ENCODE results near the gene ROR2.

Gene ROR2

DNA sequence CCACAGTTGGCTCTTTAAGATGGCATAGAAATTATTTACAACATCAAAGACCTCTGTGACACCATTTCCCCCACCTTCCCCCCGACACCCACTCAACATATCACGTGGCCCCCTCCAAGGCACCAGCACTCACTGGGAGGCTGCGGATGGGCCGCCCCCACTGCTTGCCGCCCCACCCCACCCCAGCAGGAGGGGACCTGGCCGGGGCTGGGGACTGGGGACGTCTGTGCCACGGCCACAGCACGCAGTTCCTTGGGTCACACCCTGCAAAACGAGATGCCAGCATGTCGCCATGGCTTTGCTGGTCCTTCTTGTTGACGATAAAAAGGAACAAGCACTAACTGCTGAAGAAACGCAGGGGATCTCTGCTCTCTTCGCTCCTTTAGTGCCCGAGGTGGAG is 269.0 kb downstream of the ROR2 start:
- Histone ChIP-seq H3K27me3 (ENCODE audit: low read depth) (no peaks in the 10 kb centered on the region), H3K36me3 (replicated peaks) (no peaks in the 10 kb centered on the region), H3K4me1 (peaks cover 12% of the 10 kb centered on the region), H3K4me3 (no peak overlapping the region), H3K9me3 (no peaks in the 10 kb centered on the region)
- no peak for DNase-seq (ENCODE audit: low spot score in 2 of 2)
- in situ Hi-C loops (cut with MboI; ENCODE audit: low sequenced_read_pairs), result loop anchor here (5.0 to 10.0 kb wide), 2 partner anchors 256 to 764 kb away; partner anchors contain the start of gene NFIL3

DNA sequence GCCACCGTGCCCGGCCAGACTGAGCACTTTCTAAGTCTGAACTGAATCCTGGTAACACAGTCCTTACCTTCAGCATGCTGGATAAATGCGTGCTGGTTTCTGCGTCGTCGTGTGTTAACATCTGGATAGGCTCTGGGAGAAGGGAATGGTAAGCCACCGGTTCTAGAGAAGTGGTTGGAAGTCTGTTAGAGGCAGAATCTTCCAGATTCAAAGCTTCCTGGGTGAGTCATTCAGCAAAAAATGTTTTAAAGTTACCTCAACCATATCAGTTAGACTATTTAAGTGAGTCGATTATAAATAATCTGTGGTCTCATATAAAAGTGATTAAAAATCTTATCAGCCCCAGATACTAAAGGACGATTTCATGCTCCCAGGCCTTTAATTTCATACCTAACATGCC is 269.9 kb downstream of the ROR2 start:
- in situ Hi-C loops (cut with MboI; ENCODE audit: low sequenced_read_pairs), result loop anchor here (5.0 to 10.0 kb wide), 2 partner anchors 255 to 763 kb away; partner anchors contain the start of gene NFIL3
- Histone ChIP-seq H3K9me3 (no peaks in the 10 kb centered on the region), H3K4me1 (peaks cover 12% of the 10 kb centered on the region), H3K27me3 (ENCODE audit: low read depth) (no peaks in the 10 kb centered on the region), H3K36me3 (replicated peaks) (no peaks in the 10 kb centered on the region), H3K4me3 (no peak overlapping the region)
- DNase-seq (ENCODE audit: low spot score in 2 of 2), result no peak

DNA sequence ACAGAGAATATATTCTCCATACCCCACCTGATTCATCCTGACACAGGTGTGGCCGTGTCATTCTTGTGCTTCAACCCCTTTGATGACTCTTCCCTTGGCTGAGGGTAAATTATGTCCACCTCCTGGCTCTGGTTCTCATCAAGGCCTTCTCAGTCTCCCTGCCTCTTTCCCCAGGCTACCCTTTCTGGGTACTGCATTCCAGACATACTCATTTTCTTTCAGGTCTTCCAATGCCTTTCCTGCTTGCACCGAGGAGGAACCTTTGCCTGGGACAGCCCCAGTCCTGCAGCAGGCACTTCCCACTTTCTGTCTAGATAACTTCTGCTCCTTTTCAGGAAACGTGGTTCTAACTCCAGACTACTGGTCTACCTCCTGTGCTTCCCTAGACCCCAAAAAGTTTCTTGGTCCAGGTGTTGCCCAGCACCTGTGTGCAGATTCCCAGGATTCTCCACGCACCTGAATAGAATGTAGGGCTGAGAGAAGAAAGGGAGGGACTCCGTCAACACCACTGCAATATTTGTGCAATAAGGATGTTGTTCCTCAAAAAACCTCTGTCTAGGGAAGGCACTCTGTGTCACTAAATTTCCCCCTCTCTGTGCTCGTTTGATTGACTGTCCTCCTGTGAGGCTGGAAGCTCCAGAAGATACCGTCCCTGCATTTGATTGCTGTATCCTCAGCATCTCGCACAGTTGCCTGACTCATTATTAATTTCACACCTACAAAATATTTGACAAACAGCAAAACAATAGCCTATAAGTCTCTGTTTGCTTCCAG is 271.0 kb downstream of the ROR2 start:
- no peaks in the 10 kb centered on the region for H3K9me3 ChIP-seq
- no peak for DNase-seq (ENCODE audit: low spot score in 2 of 2)
- H3K27me3 ChIP-seq (ENCODE audit: low read depth), result no peaks in the 10 kb centered on the region
- H3K36me3 ChIP-seq (replicated peaks), result no peaks in the 10 kb centered on the region
- H3K4me1 ChIP-seq, result peaks cover 12% of the 10 kb centered on the region
- no peak overlapping the region for H3K4me3 ChIP-seq
- in situ Hi-C loops (cut with MboI; ENCODE audit: low sequenced_read_pairs), result no loop called here

DNA sequence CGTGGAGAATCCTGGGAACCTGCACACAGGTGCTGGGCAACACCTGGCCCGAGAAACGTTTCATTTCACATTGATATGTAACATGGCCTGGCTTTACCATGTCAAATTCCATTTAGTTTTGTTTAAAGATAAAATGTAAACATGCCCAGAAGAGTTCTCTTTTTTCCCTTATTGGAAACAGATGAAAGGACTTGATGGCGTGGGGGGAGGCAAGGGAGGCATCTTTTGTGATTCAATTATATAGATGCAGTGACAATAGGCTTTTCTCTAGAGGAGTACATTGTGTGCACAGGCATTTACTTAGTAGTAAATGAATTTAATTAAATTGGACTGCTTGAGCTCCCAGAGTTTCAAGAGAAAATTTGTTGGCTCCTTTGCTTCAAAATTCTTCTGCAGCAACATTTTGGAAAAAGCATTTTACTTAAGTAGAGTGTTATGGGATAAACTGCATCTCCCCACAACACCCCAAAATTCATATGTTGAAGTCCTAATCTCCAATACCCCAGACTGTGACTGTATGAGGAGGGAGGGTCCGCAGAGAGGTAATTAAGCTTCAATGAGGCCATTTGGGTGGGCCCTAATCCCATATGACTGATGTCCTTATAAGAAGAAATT is 272.1 kb downstream of the ROR2 start:
- DNase-seq (ENCODE audit: low spot score in 2 of 2), result peak; percentile 63 to 82
- H3K27me3 ChIP-seq (ENCODE audit: low read depth), result no peaks in the 10 kb centered on the region
- in situ Hi-C loops (cut with MboI; ENCODE audit: low sequenced_read_pairs), result no loop called here

DNA sequence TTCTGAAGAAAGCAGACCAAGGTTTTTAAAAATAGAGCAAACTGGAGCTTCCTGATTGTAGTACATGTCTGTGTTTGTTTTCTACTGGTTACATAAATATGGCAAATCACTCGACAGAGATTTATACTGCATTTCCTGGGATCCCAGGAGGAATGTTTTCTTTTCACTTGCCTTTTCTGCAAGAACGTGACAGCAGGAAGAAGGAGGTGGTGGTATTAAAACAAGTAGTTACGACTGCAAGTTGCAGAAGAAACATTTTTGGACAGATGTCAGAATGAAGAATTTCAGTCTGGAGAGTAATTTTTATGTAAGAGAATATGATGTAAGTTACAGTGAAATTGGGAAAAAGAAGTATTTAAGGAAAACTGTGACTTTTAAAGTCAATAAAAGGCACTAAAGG is 272.7 kb downstream of the ROR2 start:
- no peak for DNase-seq (ENCODE audit: low spot score in 2 of 2)
- in situ Hi-C loops (cut with MboI; ENCODE audit: low sequenced_read_pairs), result no loop called here
- H3K4me3 ChIP-seq, result no peak overlapping the region
- H3K27me3 ChIP-seq (ENCODE audit: low read depth), result no peaks in the 10 kb centered on the region
- H3K4me1 ChIP-seq, result peaks cover 12% of the 10 kb centered on the region
- H3K36me3 ChIP-seq (replicated peaks), result no peaks in the 10 kb centered on the region
- no peaks in the 10 kb centered on the region for H3K9me3 ChIP-seq

More for the DNA sequence above, 272.1 kb downstream of the ROR2 start:
- H3K36me3 ChIP-seq (replicated peaks), result no peaks in the 10 kb centered on the region
- H3K9me3 ChIP-seq, result no peaks in the 10 kb centered on the region
- H3K4me1 ChIP-seq, result peaks cover 12% of the 10 kb centered on the region
- no peak overlapping the region for H3K4me3 ChIP-seq

DNA sequence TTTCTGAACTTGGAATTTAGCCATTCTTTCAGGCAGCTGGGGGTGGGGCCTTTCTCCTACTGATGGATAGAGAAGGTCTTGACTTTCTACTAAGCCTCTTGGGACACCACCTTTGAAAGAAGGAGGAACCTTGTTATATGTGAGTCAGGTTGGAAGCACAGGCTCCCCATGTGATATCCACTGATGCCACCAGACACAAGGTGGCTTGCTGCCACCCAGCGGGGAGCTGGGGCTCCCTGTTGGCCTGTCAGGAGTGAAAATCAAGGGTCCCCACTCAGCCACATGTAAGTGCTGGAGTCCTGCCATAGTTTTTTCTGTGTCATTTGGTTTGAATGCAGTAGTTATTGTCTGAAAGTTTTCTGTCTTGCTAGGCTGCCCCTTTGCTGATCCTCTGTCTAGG is 274.0 kb downstream of the ROR2 start:
- in situ Hi-C loops (cut with MboI; ENCODE audit: low sequenced_read_pairs), result no loop called here
- Histone ChIP-seq H3K36me3 (replicated peaks) (no peaks in the 10 kb centered on the region), H3K27me3 (ENCODE audit: low read depth) (no peaks in the 10 kb centered on the region), H3K4me3 (no peak overlapping the region), H3K9me3 (no peaks in the 10 kb centered on the region), H3K4me1 (peaks cover 12% of the 10 kb centered on the region)
- DNase-seq (ENCODE audit: low spot score in 2 of 2), result peak; percentile 15 to 44

DNA sequence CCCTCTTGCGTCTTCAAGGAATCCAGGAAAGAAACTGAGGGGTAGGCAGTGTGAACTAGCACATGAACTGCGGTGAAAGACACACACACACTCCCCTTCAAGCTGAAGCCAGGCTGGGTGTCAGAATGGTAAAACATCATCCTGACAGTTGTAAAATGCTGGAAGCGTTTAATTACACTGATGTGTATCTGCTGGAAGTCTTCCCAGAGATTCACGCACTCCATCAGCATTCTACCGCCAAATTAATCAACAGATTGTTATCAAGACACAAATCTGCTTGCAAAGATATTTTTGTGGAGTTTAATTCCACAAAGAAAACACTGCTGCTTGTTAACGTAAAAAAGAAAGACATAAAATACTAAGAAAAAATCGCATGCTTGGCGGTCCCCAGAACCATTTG is 285.4 kb downstream of the ROR2 start:
- H3K27me3 ChIP-seq (ENCODE audit: low read depth), result no peaks in the 10 kb centered on the region
- no peak overlapping the region for H3K4me3 ChIP-seq
- in situ Hi-C loops (cut with MboI; ENCODE audit: low sequenced_read_pairs), result no loop called here
- no peaks in the 10 kb centered on the region for H3K36me3 ChIP-seq (replicated peaks)
- no peaks in the 10 kb centered on the region; the same call in 1 of the 2 replicates for H3K9me3 ChIP-seq
- peaks cover 12% of the 10 kb centered on the region for H3K4me1 ChIP-seq
- no peak for DNase-seq (ENCODE audit: low spot score in 2 of 2)

DNA sequence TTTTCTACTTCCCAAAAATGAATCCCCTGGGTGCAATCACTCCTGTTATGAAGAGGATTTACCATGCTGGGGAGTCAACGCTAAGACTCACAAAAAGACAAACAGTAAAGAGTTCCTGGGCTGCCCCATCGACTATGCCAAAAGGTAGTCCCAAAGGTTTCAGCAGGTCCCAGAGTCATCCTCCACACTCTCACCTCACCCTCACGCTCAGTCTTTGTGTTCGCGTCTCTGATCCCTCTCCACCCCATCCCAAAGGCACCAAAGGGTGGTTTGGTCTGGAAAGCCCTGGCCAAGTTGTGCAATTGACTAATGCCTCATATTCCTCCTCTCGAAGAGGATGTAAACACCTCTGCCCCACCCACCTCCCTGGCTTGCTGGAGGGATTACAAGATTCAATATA is 286.2 kb downstream of the ROR2 start:
- Histone ChIP-seq H3K9me3 (no peaks in the 10 kb centered on the region; the same call in 1 of the 2 replicates), H3K36me3 (replicated peaks) (no peaks in the 10 kb centered on the region), H3K4me1 (peaks cover 14% of the 10 kb centered on the region), H3K4me3 (no peak overlapping the region), H3K27me3 (ENCODE audit: low read depth) (no peaks in the 10 kb centered on the region)
- in situ Hi-C loops (cut with MboI; ENCODE audit: low sequenced_read_pairs), result no loop called here
- DNase-seq (ENCODE audit: low spot score in 2 of 2), result no peak

DNA sequence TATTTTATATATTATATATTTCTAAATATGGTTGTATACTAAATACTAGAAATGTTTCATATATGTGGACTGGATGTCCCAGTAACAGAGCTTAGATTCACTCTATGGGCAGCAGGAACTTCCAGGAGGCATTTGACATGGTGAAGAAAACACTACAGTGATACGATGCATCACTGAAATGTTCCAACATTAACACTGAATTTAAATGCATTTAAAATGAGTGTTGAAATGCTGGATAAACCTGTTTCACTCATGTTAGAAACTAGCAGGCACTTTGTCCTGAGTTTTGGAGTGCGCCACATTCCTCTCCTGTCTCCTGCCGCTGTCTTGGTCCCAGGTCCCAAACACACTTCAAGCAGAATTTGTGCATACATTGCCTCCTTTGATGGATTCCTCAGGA is 288.6 kb downstream of the ROR2 start:
- H3K4me3 ChIP-seq, result no peak overlapping the region
- peaks cover 14% of the 10 kb centered on the region for H3K4me1 ChIP-seq
- H3K27me3 ChIP-seq (ENCODE audit: low read depth), result no peaks in the 10 kb centered on the region
- no peaks in the 10 kb centered on the region for H3K36me3 ChIP-seq (replicated peaks)
- in situ Hi-C loops (cut with MboI; ENCODE audit: low sequenced_read_pairs), result no loop called here
- no peak for DNase-seq (ENCODE audit: low spot score in 2 of 2)
- H3K9me3 ChIP-seq, result no peaks in the 10 kb centered on the region; the same call in 1 of the 2 replicates

DNA sequence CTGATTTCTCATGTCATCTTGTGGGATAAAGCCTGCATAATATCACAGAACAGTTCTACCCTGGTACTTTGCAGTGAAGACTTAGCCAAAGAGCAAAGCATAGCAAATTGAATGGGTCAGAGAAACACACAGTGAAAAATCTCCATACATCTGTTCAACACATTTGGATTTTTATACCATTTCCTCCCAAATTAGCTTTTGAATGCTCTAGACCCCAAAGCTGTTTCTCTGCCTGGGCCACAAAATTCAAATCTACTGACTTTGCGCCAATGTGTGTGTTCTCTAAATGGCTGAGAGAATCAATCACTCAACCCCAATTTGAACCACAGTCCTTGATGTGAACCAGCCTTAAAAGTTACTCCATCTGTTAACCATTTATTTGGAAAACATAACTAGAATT is 289.5 kb downstream of the ROR2 start:
- DNase-seq (ENCODE audit: low spot score in 2 of 2), result no peak
- in situ Hi-C loops (cut with MboI; ENCODE audit: low sequenced_read_pairs), result no loop called here
- Histone ChIP-seq H3K36me3 (replicated peaks) (no peaks in the 10 kb centered on the region), H3K4me1 (peaks cover 14% of the 10 kb centered on the region), H3K9me3 (no peaks in the 10 kb centered on the region; the same call in 1 of the 2 replicates), H3K27me3 (ENCODE audit: low read depth) (no peaks in the 10 kb centered on the region), H3K4me3 (no peak overlapping the region)

DNA sequence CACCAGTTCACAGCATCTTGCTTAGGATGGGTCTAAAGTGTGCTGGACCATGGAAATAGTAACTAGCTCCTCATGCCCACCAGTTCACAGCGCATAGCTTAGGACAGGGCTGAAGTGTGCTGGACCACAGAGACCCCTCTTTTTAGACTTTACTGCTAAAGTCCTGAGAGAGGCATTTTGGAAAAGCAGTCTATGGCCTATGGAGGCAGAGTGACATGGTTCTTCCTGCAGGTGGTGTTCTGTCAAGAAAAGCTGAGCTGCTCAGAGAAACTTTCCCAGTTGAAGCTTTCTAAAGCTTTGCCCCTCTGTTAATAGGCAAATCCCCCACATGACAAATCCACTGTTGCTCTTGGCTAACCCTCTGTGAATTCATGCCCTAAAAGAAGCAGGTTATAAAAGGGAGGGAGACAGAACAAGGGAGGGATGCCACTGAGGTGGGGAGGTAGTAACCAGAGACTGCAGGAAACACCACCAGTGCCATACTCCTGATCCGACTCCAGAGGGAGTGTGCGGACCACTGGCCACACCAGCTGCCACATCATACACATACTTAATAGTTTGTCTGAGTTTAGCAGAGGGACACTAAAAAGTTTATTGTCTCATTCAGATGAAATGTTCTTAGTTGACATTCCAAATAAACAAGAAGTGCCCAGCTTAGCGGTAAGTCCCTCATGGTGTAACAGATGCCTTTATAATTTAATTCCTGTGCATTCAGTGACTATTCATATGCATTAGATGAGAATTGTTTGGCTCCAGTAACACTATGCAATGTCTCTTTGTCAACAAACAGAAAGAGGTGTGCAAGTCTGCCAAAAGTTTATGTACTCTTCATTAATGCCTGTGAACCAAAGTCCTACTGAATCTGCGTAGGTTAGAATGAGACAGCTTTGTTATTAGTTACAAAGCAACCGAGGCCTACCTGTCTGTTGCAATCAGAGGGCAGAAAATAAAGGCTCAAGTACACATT is 290.2 kb downstream of the ROR2 start:
- peak; percentile 74 to 90 for DNase-seq (ENCODE audit: low spot score in 2 of 2)
- Histone ChIP-seq H3K4me1 (peaks cover 14% of the 10 kb centered on the region), H3K36me3 (replicated peaks) (no peaks in the 10 kb centered on the region), H3K4me3 (no peak overlapping the region), H3K9me3 (no peaks in the 10 kb centered on the region; the same call in 1 of the 2 replicates), H3K27me3 (ENCODE audit: low read depth) (no peaks in the 10 kb centered on the region)
- in situ Hi-C loops (cut with MboI; ENCODE audit: low sequenced_read_pairs), result no loop called here

DNA sequence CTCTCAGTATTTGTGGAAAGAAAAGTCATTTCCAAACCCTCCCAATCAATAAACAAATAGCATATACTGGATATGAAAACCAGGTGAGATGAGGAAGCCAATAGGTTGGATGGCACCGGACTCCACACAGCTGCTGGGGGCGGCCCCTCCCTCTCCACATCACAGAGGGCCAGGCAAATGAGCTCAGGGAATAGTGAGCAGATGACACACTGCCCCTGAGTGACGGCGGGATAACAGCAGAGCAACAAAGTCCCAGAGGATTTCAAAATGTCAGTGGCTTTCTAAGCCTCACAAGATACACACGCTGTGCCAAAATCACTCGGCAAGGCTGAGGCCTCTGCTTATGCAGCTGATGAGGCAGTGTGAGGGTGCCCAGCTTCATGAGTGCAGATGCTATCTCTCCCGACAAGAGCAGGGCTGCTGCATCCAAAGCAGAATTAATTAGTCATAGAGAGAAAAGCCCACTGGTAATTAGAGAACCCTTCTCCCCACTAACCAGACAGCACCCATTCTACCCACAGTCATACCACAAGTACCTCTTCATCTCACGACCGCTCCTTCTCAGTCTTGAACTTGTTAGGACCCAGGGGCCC is 291.4 kb downstream of the ROR2 start:
- DNase-seq (ENCODE audit: low spot score in 2 of 2), result no peak
- Histone ChIP-seq H3K36me3 (replicated peaks) (no peaks in the 10 kb centered on the region), H3K27me3 (ENCODE audit: low read depth) (no peaks in the 10 kb centered on the region), H3K4me1 (peaks cover 14% of the 10 kb centered on the region), H3K9me3 (no peaks in the 10 kb centered on the region), H3K4me3 (no peak overlapping the region)
- in situ Hi-C loops (cut with MboI; ENCODE audit: low sequenced_read_pairs), result no loop called here

DNA sequence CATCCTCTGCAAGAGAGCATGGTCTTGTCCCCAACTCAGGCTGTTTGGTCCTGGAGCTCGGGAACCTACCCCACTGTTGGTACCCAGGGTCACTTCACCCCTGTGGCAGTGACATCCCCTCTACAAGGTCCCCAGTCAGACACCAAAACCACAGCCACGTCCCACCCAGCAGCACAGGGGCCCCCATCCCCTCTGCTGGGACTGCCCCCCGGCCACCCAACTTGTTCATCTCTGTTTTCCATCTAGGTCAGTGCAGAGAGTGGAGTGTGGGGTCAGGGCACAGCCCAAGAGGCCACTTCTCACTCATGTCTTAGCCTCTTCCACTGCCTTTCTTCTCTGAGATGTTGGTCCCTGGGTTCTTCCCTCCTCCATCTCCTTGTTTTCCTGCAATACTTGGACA is 292.5 kb downstream of the ROR2 start:
- no peak for DNase-seq (ENCODE audit: low spot score in 2 of 2)
- Histone ChIP-seq H3K4me3 (no peak overlapping the region), H3K4me1 (peaks cover 14% of the 10 kb centered on the region), H3K36me3 (replicated peaks) (no peaks in the 10 kb centered on the region), H3K27me3 (ENCODE audit: low read depth) (no peaks in the 10 kb centered on the region), H3K9me3 (no peaks in the 10 kb centered on the region)
- in situ Hi-C loops (cut with MboI; ENCODE audit: low sequenced_read_pairs), result no loop called here

Measured in HAP-1 (cell line).